ENCODE results near the gene MAP1LC3A. TPM values are rescaled to one million over a fixed set of nuclear protein-coding genes. Genes with fewer than 3 reads are reported as not detected.

The MAP1LC3A gene
- total RNA-seq, 2 experiments from 2014 or later = 1.8 to 2.2 TPM

GRCh38 chr20:34581341-34582184, 23.0 kb downstream of the MAP1LC3A start:
- ChIA-PET POLR2A (interaction anchor here (0.6 kb wide), 1 partner anchor 279 kb away, joined by 3 read pairs; the partner anchor contains the start of gene AHCY), CTCF (no interaction called here)

GRCh38 chr20:34582221-34582620, 23.7 kb downstream of the MAP1LC3A start:
- ChIA-PET POLR2A (interaction anchor here (0.6 kb wide), 1 partner anchor 279 kb away, joined by 3 read pairs; the partner anchor contains the start of gene AHCY), CTCF (no interaction called here)

GRCh38 chr20:34582911-34583310, 24.4 kb downstream of the MAP1LC3A start:
- POLR2A ChIA-PET = no interaction called here
- CTCF ChIA-PET = interaction anchor here (1.2 kb wide), 1 partner anchor 45 kb away, joined by 3 read pairs; no protein-coding TSS in a partner anchor

GRCh38 chr20:34583544-34583943, 25.0 kb downstream of the MAP1LC3A start:
- POLR2A ChIA-PET = no interaction called here
- CTCF ChIA-PET = interaction anchor here (1.2 kb wide), 1 partner anchor 46 kb away, joined by 3 read pairs; no protein-coding TSS in a partner anchor

- CTCF ChIA-PET = no interaction called here
- POLR2A ChIA-PET = no interaction called here
Observed at GRCh38 chr20:34585019-34585418, 26.5 kb downstream of the MAP1LC3A start.

- ChIA-PET CTCF (no interaction called here), POLR2A (no interaction called here)
Observed at GRCh38 chr20:34586488-34587163, 28.1 kb downstream of the MAP1LC3A start.

- ChIA-PET POLR2A (no interaction called here), CTCF (no interaction called here)
Observed at GRCh38 chr20:34595377-34596184, 37.1 kb downstream of the MAP1LC3A start.

GRCh38 chr20:34600892-34601653, 42.6 kb downstream of the MAP1LC3A start:
- ChIA-PET CTCF (no interaction called here), POLR2A (no interaction called here)

- POLR2A ChIA-PET = no interaction called here
Observed at GRCh38 chr20:34604980-34605788, 46.7 kb downstream of the MAP1LC3A start.

GRCh38 chr20:34607066-34607465, 48.5 kb downstream of the MAP1LC3A start:
- POLR2A ChIA-PET = no interaction called here
- CTCF ChIA-PET = no interaction called here

More at GRCh38 chr20:34604980-34605788, 46.7 kb downstream of the MAP1LC3A start:
- CTCF ChIA-PET = interaction anchor here (0.6 to 0.7 kb wide), 2 partner anchors 286 to 315 kb away, joined by 4 read pairs; no protein-coding TSS in a partner anchor

Other genes with a start within 250 kb of the MAP1LC3A start
- 10 to 100 TPM; 44.1 to 44.8 TPM for gene ITCH, start 195.4 kb upstream of the MAP1LC3A start, total RNA-seq
- 10 to 100 TPM; 81.3 to 86.6 TPM for gene DYNLRB1, start 42.3 kb upstream of the MAP1LC3A start, total RNA-seq
- 10 to 100 TPM; 24.8 to 26.4 TPM for gene PIGU, start 118.4 kb downstream of the MAP1LC3A start, total RNA-seq
- 1 to 10 TPM; 2.9 to 3.2 TPM for gene TP53INP2, start 145.6 kb downstream of the MAP1LC3A start, total RNA-seq